Breast epithelium (tissue), 3 donors: Measurements from ENCODE around the gene TCF7L1.

Source experiments
- POLR2A ChIP-seq: fragments of 450-650 bp; IDR thresholded peaks from one replicate; pipeline ENCODE4 v1.6.1; 2016; ENCODE audit warnings: antibody characterized with exemption, mild to moderate bottlenecking, moderate library complexity
- TF ChIP-seq, protein P1 (sequence below), 3 donors: fragments of 450-650 bp; IDR thresholded peaks; one replicate each; pipeline ENCODE4 v1.5.1; 2016 to 2017; ENCODE audit warnings: antibody characterized with exemption in 3 of 3, mild to moderate bottlenecking in 3 of 3, moderate library complexity in 3 of 3

- TF ChIP-seq, protein P1, sequence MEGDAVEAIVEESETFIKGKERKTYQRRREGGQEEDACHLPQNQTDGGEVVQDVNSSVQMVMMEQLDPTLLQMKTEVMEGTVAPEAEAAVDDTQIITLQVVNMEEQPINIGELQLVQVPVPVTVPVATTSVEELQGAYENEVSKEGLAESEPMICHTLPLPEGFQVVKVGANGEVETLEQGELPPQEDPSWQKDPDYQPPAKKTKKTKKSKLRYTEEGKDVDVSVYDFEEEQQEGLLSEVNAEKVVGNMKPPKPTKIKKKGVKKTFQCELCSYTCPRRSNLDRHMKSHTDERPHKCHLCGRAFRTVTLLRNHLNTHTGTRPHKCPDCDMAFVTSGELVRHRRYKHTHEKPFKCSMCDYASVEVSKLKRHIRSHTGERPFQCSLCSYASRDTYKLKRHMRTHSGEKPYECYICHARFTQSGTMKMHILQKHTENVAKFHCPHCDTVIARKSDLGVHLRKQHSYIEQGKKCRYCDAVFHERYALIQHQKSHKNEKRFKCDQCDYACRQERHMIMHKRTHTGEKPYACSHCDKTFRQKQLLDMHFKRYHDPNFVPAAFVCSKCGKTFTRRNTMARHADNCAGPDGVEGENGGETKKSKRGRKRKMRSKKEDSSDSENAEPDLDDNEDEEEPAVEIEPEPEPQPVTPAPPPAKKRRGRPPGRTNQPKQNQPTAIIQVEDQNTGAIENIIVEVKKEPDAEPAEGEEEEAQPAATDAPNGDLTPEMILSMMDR (IDR thresholded peaks at IDR 0.05), result peak in 2 of 3 donors; percentile 10 to 40
- TF ChIP-seq POLR2A, result peak; percentile 99
These were observed 194.8 kb downstream of the TCF7L1 start, which contains the start of gene TGOLN2 for GRCh38 chr2:85327822-85328617.
